GM12875 (cell line): ENCODE measurements around the gene KCNG4.

Source experiments
- H3K4me3 ChIP-seq: one replicate; pipeline ENCODE4 v1.5.1; 2011; ENCODE audit warnings: low read depth, low read length, control low read depth
- TF ChIP-seq, protein P1 (sequence below): IDR thresholded peaks from 2 replicates; pipeline ENCODE4 v1.5.1; 2011; ENCODE audit warnings: low read depth, mild to moderate bottlenecking, control low read depth, inconsistent platforms, low read length, moderate library complexity, borderline replicate concordance; ENCODE audit not compliant: insufficient read depth

Gene KCNG4

DNA sequence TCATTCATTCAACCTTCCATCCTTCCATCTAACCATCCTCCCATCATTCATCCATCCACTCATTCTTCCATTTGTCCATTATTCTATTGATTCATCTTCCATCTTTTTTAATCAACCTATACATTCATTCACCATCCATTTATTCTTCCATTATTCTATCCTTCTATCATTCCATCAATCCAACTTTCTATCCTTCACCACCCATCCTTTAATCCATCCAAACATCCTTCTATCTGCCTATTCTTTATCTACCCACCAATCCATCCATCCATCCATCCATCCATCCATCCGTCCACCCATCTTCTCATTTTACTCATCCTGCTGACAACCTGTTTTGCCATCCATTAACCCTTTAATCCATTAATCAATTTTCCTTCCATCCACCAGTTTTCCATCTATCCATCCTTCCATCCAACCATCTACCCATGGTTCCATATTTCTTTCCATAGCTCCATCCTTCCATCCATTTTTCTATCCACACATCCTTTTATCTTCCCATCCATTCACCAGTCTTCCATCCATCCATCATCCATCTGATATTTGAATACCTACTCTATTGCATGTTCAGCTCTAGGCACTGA, 33.0 kb upstream of the KCNG4 start:
- no peak overlapping the region for H3K4me3 ChIP-seq
- TF ChIP-seq, protein P1, sequence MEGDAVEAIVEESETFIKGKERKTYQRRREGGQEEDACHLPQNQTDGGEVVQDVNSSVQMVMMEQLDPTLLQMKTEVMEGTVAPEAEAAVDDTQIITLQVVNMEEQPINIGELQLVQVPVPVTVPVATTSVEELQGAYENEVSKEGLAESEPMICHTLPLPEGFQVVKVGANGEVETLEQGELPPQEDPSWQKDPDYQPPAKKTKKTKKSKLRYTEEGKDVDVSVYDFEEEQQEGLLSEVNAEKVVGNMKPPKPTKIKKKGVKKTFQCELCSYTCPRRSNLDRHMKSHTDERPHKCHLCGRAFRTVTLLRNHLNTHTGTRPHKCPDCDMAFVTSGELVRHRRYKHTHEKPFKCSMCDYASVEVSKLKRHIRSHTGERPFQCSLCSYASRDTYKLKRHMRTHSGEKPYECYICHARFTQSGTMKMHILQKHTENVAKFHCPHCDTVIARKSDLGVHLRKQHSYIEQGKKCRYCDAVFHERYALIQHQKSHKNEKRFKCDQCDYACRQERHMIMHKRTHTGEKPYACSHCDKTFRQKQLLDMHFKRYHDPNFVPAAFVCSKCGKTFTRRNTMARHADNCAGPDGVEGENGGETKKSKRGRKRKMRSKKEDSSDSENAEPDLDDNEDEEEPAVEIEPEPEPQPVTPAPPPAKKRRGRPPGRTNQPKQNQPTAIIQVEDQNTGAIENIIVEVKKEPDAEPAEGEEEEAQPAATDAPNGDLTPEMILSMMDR = no peak

DNA sequence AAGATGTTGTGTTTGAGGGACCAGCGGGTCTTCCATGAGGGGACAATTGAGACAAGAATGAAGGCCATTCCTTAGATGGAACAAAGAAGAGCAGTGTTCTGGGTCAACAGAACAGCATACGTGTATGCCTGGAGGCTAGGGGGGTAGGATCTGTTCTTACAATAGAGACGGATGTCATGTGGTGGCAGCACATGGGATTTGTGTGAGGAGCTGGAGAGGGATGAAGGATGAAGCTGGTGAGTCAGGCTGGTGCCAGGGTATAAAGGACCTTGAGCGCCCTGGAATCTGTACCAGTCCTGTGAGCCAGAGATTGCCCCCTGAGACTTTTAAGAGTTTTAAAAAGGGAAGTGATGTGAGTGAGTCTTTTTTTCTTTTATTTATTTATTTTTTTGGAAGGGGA, 32.1 kb upstream of the KCNG4 start:
- H3K4me3 ChIP-seq = no peak overlapping the region
- TF ChIP-seq, protein P1 = no peak

DNA sequence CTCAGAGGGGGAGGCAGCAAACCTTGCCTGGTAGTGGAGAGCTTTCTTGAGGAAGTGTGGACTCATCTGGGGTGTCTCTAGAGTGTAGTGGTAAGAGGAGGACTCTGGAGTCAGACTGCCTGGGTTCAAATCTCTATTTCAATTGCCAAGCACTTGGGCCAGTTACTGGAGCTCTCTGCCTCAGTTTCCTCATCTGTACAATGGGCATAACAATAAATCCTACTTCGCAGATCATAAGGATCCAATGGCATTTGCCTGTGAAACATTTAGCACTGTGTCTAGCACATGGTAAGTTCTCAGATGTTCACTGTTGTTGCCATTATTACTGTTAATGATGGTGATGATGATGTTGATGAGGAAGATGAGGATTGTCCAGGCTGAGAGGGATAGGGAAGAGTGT, 31.2 kb upstream of the KCNG4 start:
- no peak overlapping the region for H3K4me3 ChIP-seq
- TF ChIP-seq, protein P1 = no peak

DNA sequence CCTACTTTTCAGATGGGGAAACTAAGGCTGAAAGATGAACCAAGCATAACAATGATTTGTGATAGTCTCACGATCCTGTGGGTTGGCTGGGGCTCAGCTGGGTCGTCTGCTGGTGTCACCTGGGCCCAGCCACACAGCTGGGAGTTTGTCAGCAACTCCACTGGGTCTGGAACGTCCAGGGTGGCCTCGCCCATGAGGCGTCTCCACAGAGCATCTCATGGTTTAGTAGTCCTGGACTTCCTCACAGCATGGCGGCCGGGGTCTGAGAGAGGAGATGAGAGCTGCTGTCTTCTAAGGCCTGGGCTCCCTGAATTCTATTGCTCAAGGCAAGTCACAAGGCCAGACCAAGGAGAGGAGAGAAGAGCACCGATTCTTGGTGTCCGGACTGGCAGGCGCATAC, 30.7 kb upstream of the KCNG4 start:
- no peak overlapping the region for H3K4me3 ChIP-seq
- TF ChIP-seq, protein P1 = no peak

DNA sequence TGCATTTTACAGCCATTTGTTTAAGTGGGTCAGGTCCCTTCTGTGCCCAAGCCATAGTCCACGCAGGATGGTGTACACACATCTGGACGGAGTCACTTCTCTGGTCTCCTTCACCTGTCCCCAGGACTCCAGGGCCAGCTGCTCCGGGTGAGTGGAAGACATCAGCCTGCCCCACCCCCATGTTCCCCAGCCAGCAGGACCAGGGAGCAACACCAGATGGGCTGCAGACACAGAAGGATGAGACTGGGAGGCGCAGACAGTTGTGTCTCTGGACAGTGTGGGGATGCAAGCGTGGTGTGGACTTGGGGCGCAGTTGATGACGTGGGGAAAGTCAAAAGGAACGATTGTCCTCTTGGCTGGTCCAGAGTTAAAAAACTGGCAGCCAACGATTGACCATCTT, 30.3 kb upstream of the KCNG4 start:
- TF ChIP-seq, protein P1 = no peak
- H3K4me3 ChIP-seq = no peak overlapping the region

DNA sequence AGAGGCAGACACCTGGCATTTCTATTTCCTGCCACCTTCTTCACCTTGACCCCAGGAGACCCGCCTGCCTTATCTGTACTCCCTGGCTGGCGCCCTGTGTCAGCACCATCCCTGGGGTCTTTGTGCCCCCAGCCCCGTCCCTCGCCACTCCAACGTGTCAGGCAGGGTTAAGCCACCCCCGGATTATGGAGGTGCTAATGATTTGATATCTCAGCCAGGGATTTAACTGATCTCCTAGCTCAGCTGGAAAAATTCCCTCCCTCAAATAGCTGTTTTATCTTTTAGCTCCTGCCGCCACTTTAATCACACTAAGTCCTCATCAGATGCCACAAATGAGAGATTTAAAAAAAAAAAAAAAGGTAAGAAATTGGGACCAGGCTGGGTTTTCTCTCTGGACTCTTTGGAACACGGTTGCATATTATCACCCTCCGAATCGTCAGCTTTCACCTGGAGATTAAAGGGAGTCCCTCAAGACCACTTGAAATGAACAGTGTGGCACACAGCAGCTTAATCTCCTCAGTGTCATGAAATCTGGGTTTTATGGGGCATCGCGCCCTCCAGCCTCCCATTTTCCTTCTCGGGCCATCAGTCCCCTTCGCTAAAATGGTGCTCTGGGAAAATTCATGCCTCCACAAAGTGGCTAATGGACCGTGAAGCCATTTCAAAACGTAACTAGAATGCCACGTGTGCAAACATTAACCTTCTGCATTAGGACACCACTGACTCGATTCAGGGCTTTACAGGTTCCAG, 28.7 kb upstream of the KCNG4 start:
- no peak overlapping the region for H3K4me3 ChIP-seq
- TF ChIP-seq, protein P1 = no peak

DNA sequence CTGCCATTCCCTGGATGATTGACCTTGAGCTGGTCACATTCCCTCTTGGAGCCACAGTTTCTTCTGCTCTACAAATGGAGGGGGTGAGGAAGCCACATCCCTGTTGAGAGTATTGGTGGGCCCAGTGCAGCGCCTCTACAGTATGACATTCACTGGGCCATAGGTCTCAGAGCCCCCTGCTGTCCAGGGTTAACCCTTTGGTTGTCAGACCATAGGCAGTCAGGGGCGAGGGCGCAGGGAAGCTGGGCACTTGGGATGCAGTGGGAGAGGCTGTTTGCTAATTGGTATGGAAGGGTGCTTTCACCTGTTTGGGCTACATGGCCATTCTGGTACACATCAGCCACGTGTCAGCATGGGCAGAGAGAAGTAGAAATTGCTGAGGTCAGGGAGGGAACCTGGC, 27.6 kb upstream of the KCNG4 start:
- H3K4me3 ChIP-seq = no peak overlapping the region
- TF ChIP-seq, protein P1 = no peak
